K562 (cell line): ENCODE data around the gene FBXO44. TPM values are rescaled to one million over a fixed set of nuclear protein-coding genes. Genes with fewer than 3 reads are reported as not detected.

Source experiments
- ATAC-seq: fragments of 200-7000 bp; cut with Tn5 transposase; 3 replicates; pipeline ENCODE4 v1.9.1; 2020; ENCODE audit warnings: moderate library complexity
- BruUV-seq: library from RNA; stranded (reverse); fragments of 400-500 nt; replicated peaks from 2 replicates; lab custom pipeline; 2021; lab: Mats Ljungman, UMichigan
- CTCF ChIA-PET: fragments of 300-600 bp; formaldehyde crosslinking; extraction: SDS; loops from one replicate; lab custom pipeline; 2021; ENCODE audit warnings: low intra/inter-chr PET ratio; lab: Yijun Ruan, JAX
- POLR2A ChIA-PET: fragments of 300-600, 350-650 bp; sonication (Branson Sonifier 250); formaldehyde crosslinking; extraction: SDS; loops from one replicate; lab custom pipeline; 2021; ENCODE audit warnings: antibody characterized with exemption, inconsistent platforms; lab: Yijun Ruan, JAX
- DNase-seq, 4 experiments: peaks; one replicate each; pipeline versions ENCODE4 v3.0.0 to v3.0.0-alpha.2; 2011 to 2018; ENCODE audit warnings: low spot score in 3 of 4, mixed read lengths in 3 of 4; ENCODE audit errors: extremely low read depth in 1 of 4
- FAIRE-seq: peaks from 2 replicates; lab custom pipeline; 2011; peaks lifted over from hg19 to GRCh38; lab: Jason Lieb, UNC
- H2AFZ ChIP-seq: 2 replicates; pipeline ENCODE4 v1.6.0; 2011; ENCODE audit warnings: low read depth, low read length, control low read depth, inconsistent platforms
- H3K27ac ChIP-seq: fragments of 200-600 bp; 3 replicates; pipeline ENCODE4 v1.8.0; 2011; ENCODE audit warnings: low read depth, mild to moderate bottlenecking, control low read depth, inconsistent platforms, low read length, moderate library complexity, mixed read lengths; ENCODE audit errors: extremely low read depth
- H3K27me3 ChIP-seq, 2 experiments: fragments of 300-600 bp in 1 of 2; 2 replicates in 1 of 2; 3 replicates in 1 of 2; pipeline versions ENCODE4 v1.6.0 to v1.8.0; 2011; ENCODE audit warnings: inconsistent platforms in 2 of 2, low read length in 2 of 2, mild to moderate bottlenecking in 1 of 2, mixed read lengths in 1 of 2, moderate library complexity in 1 of 2; ENCODE audit not compliant: control insufficient read depth in 2 of 2, insufficient read depth in 2 of 2
- H3K36me3 ChIP-seq: fragments of 300-600 bp; 3 replicates; pipeline ENCODE4 v1.8.0; 2011; ENCODE audit warnings: mild to moderate bottlenecking, low read length, inconsistent platforms; ENCODE audit not compliant: control insufficient read depth, insufficient read depth
- H3K4me1 ChIP-seq, 2 experiments: fragments of 200-600 bp in 1 of 2; replicated peaks in 1 of 2; 2 replicates in 1 of 2; 3 replicates in 1 of 2; pipeline versions ENCODE4 v1.5.1 to v1.8.0; 2011; ENCODE audit warnings: inconsistent platforms in 2 of 2, low read length in 2 of 2, mild to moderate bottlenecking in 1 of 2, mixed read lengths in 1 of 2, moderate library complexity in 1 of 2; ENCODE audit not compliant: control insufficient read depth in 2 of 2, insufficient read depth in 2 of 2
- H3K4me2 ChIP-seq: 2 replicates; pipeline ENCODE4 v1.6.1; 2011; ENCODE audit warnings: low read length, control low read depth, inconsistent platforms, mixed read lengths; ENCODE audit not compliant: insufficient read depth
- H3K4me3 ChIP-seq: fragments of 200-600 bp; sonication (generic), shearing (Covaris generic); 2 replicates; pipeline ENCODE4 v1.5.1; 2016; ENCODE audit warnings: control low read depth, inconsistent platforms
- H3K79me2 ChIP-seq: fragments of 200-600 bp; 3 replicates; pipeline ENCODE4 v1.8.0; 2011; ENCODE audit warnings: low read length, inconsistent platforms; ENCODE audit not compliant: control insufficient read depth, insufficient read depth
- H3K9ac ChIP-seq, 2 experiments: 2 replicates each; pipeline versions ENCODE4 v1.6.0 to v1.6.1; 2011; ENCODE audit warnings: low read depth in 2 of 2, low read length in 2 of 2, control low read depth in 1 of 2, inconsistent platforms in 1 of 2, mild to moderate bottlenecking in 1 of 2, mixed read lengths in 1 of 2; ENCODE audit not compliant: insufficient read depth in 1 of 2
- H3K9me1 ChIP-seq: one replicate; pipeline ENCODE4 v1.6.0; 2011; ENCODE audit warnings: inconsistent platforms, mild to moderate bottlenecking, low read length, moderate library complexity; ENCODE audit not compliant: control insufficient read depth, insufficient read depth
- H3K9me3 ChIP-seq: replicated peaks from 2 replicates; pipeline ENCODE4 v1.5.1; 2011; ENCODE audit warnings: low read depth, low read length, inconsistent platforms; ENCODE audit not compliant: control insufficient read depth, insufficient read depth
- H4K20me1 ChIP-seq: replicated peaks from 2 replicates; pipeline ENCODE4 v1.6.1; 2011; ENCODE audit warnings: low read length, inconsistent platforms, mixed read lengths; ENCODE audit not compliant: control insufficient read depth, insufficient read depth
- ADNP ChIP-seq: fragments of 200-800 bp; sonication (Bioruptor generic); IDR thresholded peaks from 2 replicates; pipeline ENCODE4 v1.6.1; 2016; ENCODE audit warnings: missing genetic modification characterization, missing compliant biosample characterization
- CHD2 ChIP-seq: IDR thresholded peaks from 2 replicates; pipeline ENCODE4 v1.6.1; 2011; ENCODE audit warnings: low read depth, low read length
- ELF1 ChIP-seq: fragments of 200-800 bp; sonication (Bioruptor generic); IDR thresholded peaks from 2 replicates; pipeline ENCODE4 v1.6.1; 2016; ENCODE audit warnings: missing genetic modification characterization, missing compliant biosample characterization
- KDM1A ChIP-seq, 2 experiments: fragments of 450-650 bp; IDR thresholded peaks; 2 replicates each; pipeline ENCODE4 v1.6.1; 2016; ENCODE audit warnings: mild to moderate bottlenecking in 2 of 2
- MBD2 ChIP-seq: sonication (generic); IDR thresholded peaks from 2 replicates; pipeline ENCODE4 v1.6.1; 2016; ENCODE audit warnings: low read depth, borderline replicate concordance
- NR2C2 ChIP-seq, 2 experiments: fragments of 200-800 bp in 1 of 2; sonication (Bioruptor generic) in 1 of 2; sonication (generic) in 1 of 2; formaldehyde crosslinking in 1 of 2; IDR thresholded peaks; 2 replicates each; pipeline versions ENCODE4 v1.6.1 to v1.8.0; 2016 to 2022; ENCODE audit warnings: mild to moderate bottlenecking in 1 of 2, missing compliant biosample characterization in 1 of 2, missing genetic modification characterization in 1 of 2, missing genetic modification reagents in 1 of 2
- PTRF ChIP-seq: fragments of 450-650 bp; IDR thresholded peaks from 2 replicates; pipeline ENCODE4 v1.6.1; 2016; ENCODE audit warnings: mild to moderate bottlenecking, missing genetic modification characterization, missing compliant biosample characterization
- RBM25 ChIP-seq: fragments of 200-400 bp; formaldehyde crosslinking; IDR thresholded peaks from 2 replicates; pipeline ENCODE4 v1.6.1; 2018; ENCODE audit warnings: low read length, low read depth, moderate library complexity; ENCODE audit not compliant: severe bottlenecking
- TARDBP ChIP-seq: fragments of 450-650 bp; IDR thresholded peaks from 2 replicates; pipeline ENCODE4 v1.6.1; 2016
- ZC3H11A ChIP-seq: IDR thresholded peaks from 2 replicates; pipeline ENCODE4 v1.6.1; 2012; ENCODE audit warnings: low read depth, low read length, improper control_type of control experiment
- ZNF75A ChIP-seq: fragments of 450-650 bp; formaldehyde crosslinking; IDR thresholded peaks from 2 replicates; pipeline ENCODE4 v1.4.0; 2020; ENCODE audit warnings: mild to moderate bottlenecking
- ZNF785 ChIP-seq: fragments of 250-450 bp; sonication (Bioruptor Pico); IDR thresholded peaks from 2 replicates; pipeline ENCODE4 v1.4.0; 2020; ENCODE audit warnings: mild to moderate bottlenecking
- WGBS: fragments of 100-300 bp; shearing (Covaris generic); methylation state at CpG from one replicate; pipeline ENCODE4 v1.1.6; 2016; ENCODE audit warnings: low coverage, mixed read lengths; ENCODE audit not compliant: insufficient coverage; ENCODE audit errors: missing lambda C conversion rate; 5-methylcytosine and 5-hydroxymethylcytosine counted together
- in situ Hi-C: fragments of 300-500 bp; cut with MboI; formaldehyde crosslinking; loops from 4 replicates; pipeline ENCODE4 v1.15.0; 2018; ENCODE audit warnings: inconsistent platforms, mixed read lengths
- intact Hi-C: fragments of 100-400 bp; cut with micrococcal nuclease; formaldehyde crosslinking; loops from 2 replicates; pipeline ENCODE4 v1.14.2; 2022
- polyA plus RNA-seq, 8 experiments: library from polyadenylated mRNA; depleted of rRNA in 4 of 8; stranded (reverse) in 5 of 8; unstranded in 3 of 8; fragments of >200 nt; fragmentation: Nextera tagmentation in 2 of 8; fragmentation: Illumina TruSeq in 1 of 8; extraction: Ambion mirVana in 2 of 8; extraction: Trizol in 1 of 8; gene quantifications; 2 replicates each; pipeline versions ENCODE4 v1.2.1 to v1.2.3, GENCODE V29; 2011 to 2014; ENCODE audit warnings: inconsistent platforms in 1 of 8, missing spikeins in 1 of 8
- total RNA-seq, 7 experiments: library from RNA; depleted of rRNA in 6 of 7; stranded (reverse); fragments of >200 nt in 6 of 7; fragmentation: Illumina TruSeq in 2 of 7; extraction: Trizol in 2 of 7; gene quantifications; 2 replicates each; pipeline versions ENCODE4 v1.2.1 to v1.2.3, GENCODE V29; 2011 to 2021; ENCODE audit warnings: low replicate concordance in 1 of 7
- TF ChIP-seq, protein P1 (sequence below), 2 experiments: fragments of 200-800 bp in 1 of 2; sonication (Bioruptor generic) in 1 of 2; sonication (generic) in 1 of 2; formaldehyde crosslinking in 1 of 2; IDR thresholded peaks in 1 of 2; conservative IDR thresholded peaks in 1 of 2; 2 replicates each; pipeline versions ENCODE4 v1.5.0 to v1.6.1; 2016 to 2020; ENCODE audit warnings: missing compliant biosample characterization in 1 of 2, missing genetic modification characterization in 1 of 2, missing genetic modification reagents in 1 of 2
- TF ChIP-seq, protein P2 (sequence below): fragments of 250-450 bp; sonication (Bioruptor Pico); IDR thresholded peaks from 2 replicates; pipeline ENCODE4 v1.4.0; 2020; ENCODE audit warnings: mild to moderate bottlenecking, moderate library complexity

FBXO44 gene
- total and polyA plus RNA-seq, 9 of the 15 experiments (the other 6 are each of a cell fraction or from before 2014, with no cell fraction given), result 0.69 to 20.9 (median 6.7) TPM

DNA sequence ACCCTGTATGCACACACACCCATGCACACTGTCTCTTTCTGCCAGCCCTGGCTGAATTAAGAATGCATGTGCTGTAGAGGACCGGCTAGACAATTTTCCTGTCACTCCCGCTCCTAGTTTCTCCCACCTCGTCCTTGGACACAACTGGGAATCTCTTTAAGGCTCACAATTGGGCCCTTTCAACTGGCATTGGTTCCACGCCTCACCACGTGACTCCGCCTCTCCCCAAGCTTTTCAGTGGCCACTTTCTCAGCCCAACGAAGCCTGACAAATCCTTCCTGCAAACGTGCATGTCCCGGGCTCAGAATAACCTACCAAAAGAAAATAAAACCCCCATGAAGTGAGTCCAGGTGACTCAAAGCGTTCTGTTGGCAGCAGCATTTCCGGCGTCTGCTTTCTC lies 34.3 kb upstream of the FBXO44 start (continued):
- TF ChIP-seq, protein P1, sequence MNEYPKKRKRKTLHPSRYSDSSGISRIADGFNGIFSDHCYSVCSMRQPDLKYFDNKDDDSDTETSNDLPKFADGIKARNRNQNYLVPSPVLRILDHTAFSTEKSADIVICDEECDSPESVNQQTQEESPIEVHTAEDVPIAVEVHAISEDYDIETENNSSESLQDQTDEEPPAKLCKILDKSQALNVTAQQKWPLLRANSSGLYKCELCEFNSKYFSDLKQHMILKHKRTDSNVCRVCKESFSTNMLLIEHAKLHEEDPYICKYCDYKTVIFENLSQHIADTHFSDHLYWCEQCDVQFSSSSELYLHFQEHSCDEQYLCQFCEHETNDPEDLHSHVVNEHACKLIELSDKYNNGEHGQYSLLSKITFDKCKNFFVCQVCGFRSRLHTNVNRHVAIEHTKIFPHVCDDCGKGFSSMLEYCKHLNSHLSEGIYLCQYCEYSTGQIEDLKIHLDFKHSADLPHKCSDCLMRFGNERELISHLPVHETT (CRISPR knock-in tag; conservative IDR thresholded peaks at IDR 0.05 in 1 of 2, IDR thresholded peaks at IDR 0.05 in 1 of 2), result no peak

DNA sequence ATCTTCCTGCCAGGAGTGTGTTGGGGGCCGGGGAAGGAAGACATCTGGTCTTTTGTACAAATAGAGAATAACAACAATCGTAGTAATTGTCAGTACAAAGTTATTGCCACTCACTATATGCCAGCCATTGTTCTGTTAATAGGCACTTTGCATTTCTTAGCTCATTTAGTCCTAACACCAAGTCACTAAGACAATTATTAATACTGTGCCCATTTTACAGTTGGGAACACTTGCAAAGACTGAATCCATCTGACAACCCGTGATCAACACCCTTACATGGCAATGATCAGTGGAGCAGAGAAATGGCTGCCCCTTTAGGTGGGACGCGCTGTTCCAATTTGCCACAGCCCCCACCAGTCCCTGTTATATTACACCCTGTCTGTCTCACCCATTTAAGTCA lies 33.8 kb upstream of the FBXO44 start:
- H3K9ac ChIP-seq, result no peak overlapping the region
- H3K4me1 ChIP-seq, result no peaks in the 10 kb centered on the region
- in situ Hi-C loops (no loop called here), intact Hi-C loops (no loop called here)
- H3K9me1 ChIP-seq, result no peaks in the 10 kb centered on the region
- H3K79me2 ChIP-seq, result no peaks in the 10 kb centered on the region
- DNase-seq (no peak), FAIRE-seq (no peak), ATAC-seq (no peak)
- H3K36me3 ChIP-seq, result no peaks in the 10 kb centered on the region
- H4K20me1 ChIP-seq, result peaks cover 21% of the 10 kb centered on the region
- H3K27me3 ChIP-seq, result peaks cover 33 to 83% of the 10 kb centered on the region in 2 experiments
- 0% methylated on average over 5 of the region's 5 CpGs for WGBS
- H3K4me2 ChIP-seq, result no peak overlapping the region
- no peak overlapping the region for H3K27ac ChIP-seq
- POLR2A ChIA-PET, result interaction anchor here (1.6 kb wide), 1 partner anchor 10 kb away, joined by 4 read pairs; no protein-coding TSS in a partner anchor
- BruUV-seq, result no TSS peak
- H2AFZ ChIP-seq, result no peak overlapping the region
- H3K9me3 ChIP-seq, result no peaks in the 10 kb centered on the region
- H3K4me3 ChIP-seq, result no peak overlapping the region
- no peak for TF ChIP-seq ZC3H11A
- no peak for TF ChIP-seq MBD2
- TF ChIP-seq CHD2, result no peak
- TF ChIP-seq TARDBP, result no peak
- peak; percentile 69 for TF ChIP-seq RBM25
- no peak for TF ChIP-seq ZNF785 (CRISPR knock-in tag)
- TF ChIP-seq ELF1, result no peak
- TF ChIP-seq PTRF (tag), result no peak
- TF ChIP-seq NR2C2 (CRISPR knock-in tag; IDR thresholded peaks at IDR 0.05), result no peak
- no peak for TF ChIP-seq NR2C2 (tag; IDR thresholded peaks at IDR 0.05)
- TF ChIP-seq KDM1A (IDR thresholded peaks at IDR 0.05), result peak in 1 of 2 experiments; percentile 22; a peak in 1 of 4 replicates
- 0 out of 2 replicates have a peak, but pooled peaks have one; percentile 32 for TF ChIP-seq ADNP (tag)
- TF ChIP-seq, protein P2, sequence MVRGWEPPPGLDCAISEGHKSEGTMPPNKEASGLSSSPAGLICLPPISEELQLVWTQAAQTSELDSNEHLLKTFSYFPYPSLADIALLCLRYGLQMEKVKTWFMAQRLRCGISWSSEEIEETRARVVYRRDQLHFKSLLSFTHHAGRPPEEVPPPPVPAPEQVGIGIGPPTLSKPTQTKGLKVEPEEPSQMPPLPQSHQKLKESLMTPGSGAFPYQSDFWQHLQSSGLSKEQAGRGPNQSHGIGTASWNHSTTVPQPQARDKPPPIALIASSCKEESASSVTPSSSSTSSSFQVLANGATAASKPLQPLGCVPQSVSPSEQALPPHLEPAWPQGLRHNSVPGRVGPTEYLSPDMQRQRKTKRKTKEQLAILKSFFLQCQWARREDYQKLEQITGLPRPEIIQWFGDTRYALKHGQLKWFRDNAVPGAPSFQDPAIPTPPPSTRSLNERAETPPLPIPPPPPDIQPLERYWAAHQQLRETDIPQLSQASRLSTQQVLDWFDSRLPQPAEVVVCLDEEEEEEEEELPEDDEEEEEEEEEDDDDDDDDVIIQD (CRISPR knock-in tag), result no peak
- TF ChIP-seq ZNF75A (CRISPR knock-in tag), result no peak
- CTCF ChIA-PET, result no interaction called here
